Right lung (tissue), 5 donors: ENCODE data around the gene TMEM200A. TPM values are rescaled to one million over a fixed set of nuclear protein-coding genes. Genes with fewer than 3 reads are reported as not detected.

Experiments used
- DNase-seq, 2 donors: peaks; one replicate each; pipeline ENCODE4 v3.0.0-alpha.2; 2013
- polyA plus RNA-seq, 5 donors: library from polyadenylated mRNA; unstranded; fragments of 120-200 nt; gene quantifications; one replicate each; pipeline versions ENCODE4 v1.2.1 to v1.2.3, GENCODE V29; 2013; ENCODE audit warnings: inconsistent platforms in 1 of 5, low replicate concordance in 1 of 5; ENCODE audit not compliant: insufficient read length in 5 of 5, insufficient read depth in 1 of 5

Gene TMEM200A
- polyA plus RNA-seq, 5 donors: 1.8 to 4.0 (median 2.6) TPM

DNA sequence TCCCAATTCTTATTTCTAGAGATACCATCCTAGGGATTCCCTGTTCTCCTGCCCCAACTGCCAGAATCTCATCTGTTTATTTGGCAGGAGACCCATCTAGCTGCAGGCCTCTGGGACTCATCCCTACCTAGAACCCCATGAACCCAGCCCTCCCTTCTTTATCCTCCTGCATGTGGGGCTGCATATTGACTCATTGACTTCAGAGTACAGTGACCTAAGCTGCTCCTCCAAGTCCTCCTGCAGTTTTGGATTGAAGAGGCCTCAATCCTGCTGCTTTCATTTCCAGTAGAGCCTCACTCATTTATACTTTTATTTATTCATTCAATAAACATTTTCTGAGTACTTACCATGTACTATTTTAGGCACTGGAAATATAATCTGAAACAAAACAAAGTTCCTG lies 11.6 kb downstream of the TMEM200A start:
- no peak for DNase-seq

DNA sequence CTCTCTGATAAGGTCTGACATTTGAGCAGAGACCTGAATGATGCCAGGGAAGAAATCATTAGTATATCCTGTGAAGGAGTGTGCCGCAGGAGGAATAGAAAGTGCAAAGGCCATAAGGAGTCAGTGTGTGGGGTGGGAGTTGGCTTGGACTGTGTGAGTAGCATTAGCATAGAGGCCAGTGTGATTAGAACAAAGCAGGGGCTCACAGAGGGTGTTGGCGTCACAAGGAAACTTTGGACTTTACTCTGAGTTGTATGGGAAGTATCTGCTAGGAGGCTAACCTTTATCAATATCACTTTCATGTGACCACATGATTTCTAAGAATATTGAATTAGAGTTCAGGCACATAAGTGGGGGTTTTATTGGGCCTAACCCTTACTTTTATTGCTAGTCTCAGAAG lies 12.1 kb downstream of the TMEM200A start:
- DNase-seq: no peak

DNA sequence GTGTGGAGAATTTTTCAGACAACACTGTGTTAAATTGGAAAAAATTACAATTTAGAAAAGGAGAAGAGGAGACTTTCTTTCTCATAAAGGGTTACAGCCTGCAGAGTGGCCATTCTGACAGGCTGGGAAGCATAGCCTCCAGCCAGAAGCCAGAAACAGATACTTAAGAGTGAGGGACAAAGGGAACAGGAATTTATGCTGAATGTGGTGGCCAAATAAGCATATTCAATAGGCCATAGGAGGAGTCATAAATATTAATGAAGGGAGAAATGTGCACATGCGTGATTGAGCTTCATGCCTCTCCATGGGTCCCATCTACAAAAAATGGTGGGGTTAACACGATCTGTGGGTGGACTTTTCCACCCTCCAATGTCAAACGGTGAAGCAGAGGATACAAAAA lies 13.4 kb downstream of the TMEM200A start:
- DNase-seq: no peak

GRCh38 chr6:130381012-130381411 lies 15.2 kb downstream of the TMEM200A start:
- no peak for DNase-seq

- no peak for DNase-seq
Measured at GRCh38 chr6:130381459-130382380, 15.9 kb downstream of the TMEM200A start.

GRCh38 chr6:130382872-130383490 lies 17.2 kb downstream of the TMEM200A start:
- no peak for DNase-seq

GRCh38 chr6:130385064-130385695 lies 19.4 kb downstream of the TMEM200A start:
- DNase-seq: no peak

- DNase-seq: no peak
Measured at GRCh38 chr6:130389142-130389541, 23.3 kb downstream of the TMEM200A start.

- DNase-seq: no peak
Measured at GRCh38 chr6:130390890-130391289, 25.1 kb downstream of the TMEM200A start.

- DNase-seq: no peak
Measured at GRCh38 chr6:130393306-130393705, 27.5 kb downstream of the TMEM200A start.

DNA sequence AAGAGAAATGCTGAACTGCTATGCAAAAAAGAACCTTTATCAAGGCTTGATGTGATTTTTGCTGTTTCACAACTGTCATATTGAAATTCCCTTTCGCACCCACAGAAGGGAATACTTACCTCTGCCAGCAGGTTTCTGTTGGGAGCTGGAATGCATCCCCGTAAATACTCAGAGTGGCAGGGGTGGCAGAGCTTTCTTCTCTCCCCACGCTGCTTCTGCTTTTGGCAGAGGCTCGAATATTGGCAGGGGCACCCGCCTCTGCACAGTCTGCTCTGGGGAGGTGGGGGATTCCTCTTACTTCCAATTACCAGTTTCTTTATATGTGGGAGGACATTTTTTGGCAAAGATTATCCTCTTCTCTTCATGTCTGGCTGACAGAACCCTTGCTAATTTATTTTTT lies 28.4 kb downstream of the TMEM200A start:
- DNase-seq: no peak

GRCh38 chr6:130395164-130395563 lies 29.3 kb downstream of the TMEM200A start:
- no peak for DNase-seq

DNA sequence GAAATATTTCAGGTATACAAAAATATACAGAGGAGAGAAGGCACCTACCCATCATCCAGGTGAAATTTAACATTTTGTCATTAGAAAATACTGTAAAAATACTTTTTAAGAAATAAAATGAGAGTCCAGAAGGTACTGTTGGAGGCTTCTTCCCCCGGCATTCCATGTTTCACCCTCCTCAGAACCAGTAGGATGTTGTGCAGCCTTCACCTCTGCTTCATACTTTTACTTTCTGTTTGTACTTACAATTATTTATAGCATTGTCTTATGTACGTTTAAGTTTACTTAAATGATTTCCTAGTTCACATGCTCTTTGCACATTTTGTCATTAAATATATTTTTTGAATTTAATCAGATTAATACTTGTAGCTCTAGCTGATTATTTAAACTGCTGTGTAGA lies 30.9 kb downstream of the TMEM200A start:
- no peak for DNase-seq

GRCh38 chr6:130405549-130405948 lies 39.7 kb downstream of the TMEM200A start:
- DNase-seq: no peak

DNA sequence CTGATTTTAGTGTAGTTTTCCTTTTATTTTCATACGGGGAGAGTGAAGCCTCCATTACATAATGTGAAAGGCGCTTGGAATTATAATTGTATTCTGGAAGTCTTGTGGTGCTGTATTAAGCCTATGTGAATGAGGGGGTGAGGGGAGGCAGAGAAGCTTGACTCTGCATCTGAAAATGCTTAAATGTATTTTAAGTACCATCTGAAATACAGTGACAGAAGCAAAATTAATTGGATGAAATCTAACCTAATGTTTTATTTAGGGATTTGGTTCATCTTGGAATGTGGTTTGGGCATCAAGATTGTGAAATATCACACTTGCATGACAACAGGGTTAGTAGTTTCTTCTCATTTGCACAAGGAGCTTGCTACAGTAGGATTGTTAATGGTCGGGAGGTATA lies 41.2 kb downstream of the TMEM200A start:
- DNase-seq: no peak

DNA sequence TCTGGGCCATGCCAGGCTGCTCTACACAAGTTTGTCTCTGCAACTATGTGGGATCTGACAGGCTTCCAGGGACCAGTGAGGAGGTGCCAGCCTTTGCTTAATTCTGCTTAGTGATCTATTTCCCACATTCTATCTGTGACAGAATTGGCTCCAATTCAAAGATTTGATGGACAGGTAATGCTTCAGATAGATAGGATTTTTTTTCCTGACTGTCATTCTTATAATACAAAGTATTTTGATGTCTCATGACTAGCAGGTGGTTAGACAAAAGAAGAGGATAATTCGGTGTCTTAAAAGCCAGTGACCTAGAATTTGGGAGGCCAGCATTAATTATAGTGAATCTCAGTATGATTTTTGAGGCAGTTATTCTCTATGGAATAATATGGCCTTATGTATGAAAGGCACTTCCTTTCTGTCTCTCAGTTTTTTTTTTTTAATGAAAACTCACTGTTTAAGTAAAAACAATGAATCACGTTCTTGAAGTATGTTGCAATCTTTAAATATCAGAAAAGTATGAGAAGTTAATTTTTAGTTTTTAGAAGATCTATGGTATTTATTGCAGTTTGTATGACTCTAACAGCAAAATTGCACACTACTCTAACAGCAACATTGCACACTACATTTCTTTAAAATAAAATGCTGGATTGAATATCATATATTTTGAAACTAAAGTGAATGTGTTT lies 43.7 kb downstream of the TMEM200A start:
- DNase-seq: no peak

DNA sequence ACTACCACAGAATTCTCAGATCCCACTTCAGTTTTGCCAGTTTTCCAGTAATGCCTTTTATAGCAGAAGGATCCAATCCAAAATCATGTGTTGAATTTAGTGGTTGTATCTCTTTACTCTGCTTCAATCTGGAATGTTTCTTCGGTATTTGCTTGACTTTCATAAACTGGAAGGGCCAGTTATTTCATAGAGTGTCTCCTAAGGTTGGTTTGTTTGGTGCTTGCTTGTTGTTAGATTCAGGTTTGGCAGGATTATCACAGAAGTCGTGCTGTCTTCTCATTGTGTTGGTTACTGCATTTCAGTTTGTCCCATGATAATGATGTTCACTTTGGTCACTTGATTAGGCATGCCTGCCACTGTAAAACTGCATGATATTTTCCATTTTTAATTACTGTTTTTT lies 45.7 kb downstream of the TMEM200A start:
- DNase-seq: no peak

DNA sequence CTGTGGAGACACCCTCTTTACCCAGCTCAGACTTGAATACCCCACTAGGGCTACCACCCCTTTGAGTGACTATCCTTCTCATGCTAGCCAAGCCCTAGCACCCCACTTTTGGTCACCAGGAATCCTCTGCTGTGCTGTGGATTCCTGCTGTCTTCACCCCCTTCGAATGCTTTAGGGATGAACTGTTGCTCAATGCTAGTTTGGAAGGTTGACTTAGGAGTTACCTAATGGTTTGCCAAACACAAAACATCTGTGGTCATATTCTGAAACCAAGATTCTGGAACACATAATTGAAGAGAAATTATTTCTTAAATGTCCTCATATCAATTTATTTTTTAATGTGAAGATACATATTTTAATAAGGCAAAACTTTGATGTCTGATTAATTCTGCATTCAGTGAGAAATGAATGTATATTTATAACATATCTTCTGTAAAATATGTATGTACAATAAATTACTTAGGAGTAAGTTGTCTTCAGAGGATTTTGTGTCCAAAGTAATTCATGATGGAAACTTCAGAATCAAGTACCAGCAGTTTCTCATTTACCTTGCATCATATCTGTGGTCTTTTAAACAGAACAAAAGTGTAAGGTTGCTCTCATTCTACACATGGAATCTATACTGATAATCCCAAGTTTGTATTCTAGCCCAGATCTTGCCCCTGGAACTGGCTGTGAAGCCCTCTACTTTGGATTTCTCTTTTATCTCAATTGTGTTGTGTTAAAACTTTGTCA lies 46.9 kb downstream of the TMEM200A start:
- DNase-seq: no peak

DNA sequence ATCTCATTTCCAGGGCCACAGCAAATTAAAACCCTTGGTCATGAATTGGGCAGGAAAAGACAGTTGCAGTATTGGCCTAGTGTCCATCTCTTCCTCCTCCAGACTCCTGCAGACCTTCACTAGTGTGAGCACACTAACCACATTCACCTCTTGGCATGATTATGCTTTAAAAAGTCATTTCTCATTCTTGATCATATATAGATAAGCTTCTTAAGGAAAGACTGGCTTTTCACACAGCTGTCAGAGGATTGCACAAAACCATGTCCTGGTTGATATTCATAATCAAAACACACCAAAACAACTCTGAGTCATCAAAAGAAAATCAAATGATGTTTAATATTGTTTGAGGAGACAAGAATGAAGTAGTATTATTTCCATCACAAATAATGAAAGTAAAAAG lies 52.1 kb downstream of the TMEM200A start:
- no peak for DNase-seq

- DNase-seq: no peak
Measured at GRCh38 chr6:130420911-130421310, 55.1 kb downstream of the TMEM200A start.

DNA sequence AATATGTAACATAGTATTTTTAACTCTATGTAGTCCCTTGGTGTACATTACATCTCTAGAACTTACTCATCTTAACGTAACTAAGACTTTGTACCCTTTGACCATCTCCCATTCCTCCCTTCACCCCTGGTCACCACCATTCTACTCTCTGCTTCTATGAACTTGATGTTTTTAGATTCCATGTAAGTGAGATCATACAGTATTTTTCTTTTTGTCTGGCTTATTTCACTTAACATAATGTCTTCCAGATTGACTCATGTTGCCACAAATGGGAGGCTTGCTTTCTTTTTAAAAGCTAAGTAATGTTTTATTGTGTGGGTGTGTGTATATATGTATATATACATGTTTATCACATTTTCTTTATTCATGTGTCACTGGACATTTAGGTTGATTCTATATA lies 55.8 kb downstream of the TMEM200A start:
- no peak for DNase-seq

- no peak for DNase-seq
Measured at GRCh38 chr6:130423044-130423443, 57.2 kb downstream of the TMEM200A start.
